ENCODE measurements around the gene FOXD4L4.
"Not testable (repeated sequence)": the region's sequence is repeated elsewhere in the genome, so short reads cannot be mapped to it uniquely, and the experiment has no call there.

DNA sequence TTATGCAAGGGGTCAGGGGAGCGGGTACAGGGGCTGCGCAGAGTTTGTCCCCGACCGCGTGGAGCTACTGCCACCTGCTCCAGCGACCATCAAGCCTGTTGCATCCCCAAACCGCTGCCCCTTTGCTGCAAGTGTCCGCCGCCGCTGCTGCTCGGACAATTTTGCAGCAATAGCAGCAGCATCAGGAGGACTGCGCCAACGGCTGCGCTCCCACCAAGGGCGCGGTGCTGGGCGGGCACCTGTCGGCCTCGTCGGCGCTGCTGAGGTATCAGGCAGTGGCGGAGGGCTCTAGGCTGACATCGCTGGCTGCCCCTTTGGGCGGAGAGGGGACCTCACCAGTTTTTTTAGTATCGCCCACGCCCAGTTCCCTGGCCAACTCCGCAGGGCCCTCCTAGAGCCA lies 1.2 kb downstream of the FOXD4L4 start:
- TF ChIP-seq, protein P1, sequence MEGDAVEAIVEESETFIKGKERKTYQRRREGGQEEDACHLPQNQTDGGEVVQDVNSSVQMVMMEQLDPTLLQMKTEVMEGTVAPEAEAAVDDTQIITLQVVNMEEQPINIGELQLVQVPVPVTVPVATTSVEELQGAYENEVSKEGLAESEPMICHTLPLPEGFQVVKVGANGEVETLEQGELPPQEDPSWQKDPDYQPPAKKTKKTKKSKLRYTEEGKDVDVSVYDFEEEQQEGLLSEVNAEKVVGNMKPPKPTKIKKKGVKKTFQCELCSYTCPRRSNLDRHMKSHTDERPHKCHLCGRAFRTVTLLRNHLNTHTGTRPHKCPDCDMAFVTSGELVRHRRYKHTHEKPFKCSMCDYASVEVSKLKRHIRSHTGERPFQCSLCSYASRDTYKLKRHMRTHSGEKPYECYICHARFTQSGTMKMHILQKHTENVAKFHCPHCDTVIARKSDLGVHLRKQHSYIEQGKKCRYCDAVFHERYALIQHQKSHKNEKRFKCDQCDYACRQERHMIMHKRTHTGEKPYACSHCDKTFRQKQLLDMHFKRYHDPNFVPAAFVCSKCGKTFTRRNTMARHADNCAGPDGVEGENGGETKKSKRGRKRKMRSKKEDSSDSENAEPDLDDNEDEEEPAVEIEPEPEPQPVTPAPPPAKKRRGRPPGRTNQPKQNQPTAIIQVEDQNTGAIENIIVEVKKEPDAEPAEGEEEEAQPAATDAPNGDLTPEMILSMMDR (IDR thresholded peaks at IDR 0.05; ENCODE audit: insufficient read depth, low read length), result not testable (repeated sequence)
- TF ChIP-seq, protein P2, sequence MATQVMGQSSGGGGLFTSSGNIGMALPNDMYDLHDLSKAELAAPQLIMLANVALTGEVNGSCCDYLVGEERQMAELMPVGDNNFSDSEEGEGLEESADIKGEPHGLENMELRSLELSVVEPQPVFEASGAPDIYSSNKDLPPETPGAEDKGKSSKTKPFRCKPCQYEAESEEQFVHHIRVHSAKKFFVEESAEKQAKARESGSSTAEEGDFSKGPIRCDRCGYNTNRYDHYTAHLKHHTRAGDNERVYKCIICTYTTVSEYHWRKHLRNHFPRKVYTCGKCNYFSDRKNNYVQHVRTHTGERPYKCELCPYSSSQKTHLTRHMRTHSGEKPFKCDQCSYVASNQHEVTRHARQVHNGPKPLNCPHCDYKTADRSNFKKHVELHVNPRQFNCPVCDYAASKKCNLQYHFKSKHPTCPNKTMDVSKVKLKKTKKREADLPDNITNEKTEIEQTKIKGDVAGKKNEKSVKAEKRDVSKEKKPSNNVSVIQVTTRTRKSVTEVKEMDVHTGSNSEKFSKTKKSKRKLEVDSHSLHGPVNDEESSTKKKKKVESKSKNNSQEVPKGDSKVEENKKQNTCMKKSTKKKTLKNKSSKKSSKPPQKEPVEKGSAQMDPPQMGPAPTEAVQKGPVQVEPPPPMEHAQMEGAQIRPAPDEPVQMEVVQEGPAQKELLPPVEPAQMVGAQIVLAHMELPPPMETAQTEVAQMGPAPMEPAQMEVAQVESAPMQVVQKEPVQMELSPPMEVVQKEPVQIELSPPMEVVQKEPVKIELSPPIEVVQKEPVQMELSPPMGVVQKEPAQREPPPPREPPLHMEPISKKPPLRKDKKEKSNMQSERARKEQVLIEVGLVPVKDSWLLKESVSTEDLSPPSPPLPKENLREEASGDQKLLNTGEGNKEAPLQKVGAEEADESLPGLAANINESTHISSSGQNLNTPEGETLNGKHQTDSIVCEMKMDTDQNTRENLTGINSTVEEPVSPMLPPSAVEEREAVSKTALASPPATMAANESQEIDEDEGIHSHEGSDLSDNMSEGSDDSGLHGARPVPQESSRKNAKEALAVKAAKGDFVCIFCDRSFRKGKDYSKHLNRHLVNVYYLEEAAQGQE (IDR thresholded peaks at IDR 0.05; ENCODE audit: insufficient replicate concordance, low read depth), result not testable (repeated sequence)
- not testable (repeated sequence) for TF ChIP-seq POLR2AphosphoS5 (IDR thresholded peaks at IDR 0.05; ENCODE audit: low read depth)
